Mammary epithelial cell (primary cell): Measurements from ENCODE around the gene JMJD1C.

Experiments
- EZH2 ChIP-seq: IDR thresholded peaks from 2 replicates; pipeline ENCODE4 v1.6.1; 2012; ENCODE audit warnings: low read length, inconsistent platforms, borderline replicate concordance
- TF ChIP-seq, protein P1 (sequence below), 2 donors: IDR thresholded peaks in 1 of 2; conservative IDR thresholded peaks in 1 of 2; 2 replicates each; pipeline ENCODE4 v1.5.1; 2011 to 2012; ENCODE audit warnings: inconsistent platforms in 2 of 2, low read length in 2 of 2, mild to moderate bottlenecking in 2 of 2, control low read depth in 1 of 2, low read depth in 1 of 2; ENCODE audit not compliant: insufficient read depth in 1 of 2; ENCODE audit errors: extremely low read depth in 1 of 2

DNA sequence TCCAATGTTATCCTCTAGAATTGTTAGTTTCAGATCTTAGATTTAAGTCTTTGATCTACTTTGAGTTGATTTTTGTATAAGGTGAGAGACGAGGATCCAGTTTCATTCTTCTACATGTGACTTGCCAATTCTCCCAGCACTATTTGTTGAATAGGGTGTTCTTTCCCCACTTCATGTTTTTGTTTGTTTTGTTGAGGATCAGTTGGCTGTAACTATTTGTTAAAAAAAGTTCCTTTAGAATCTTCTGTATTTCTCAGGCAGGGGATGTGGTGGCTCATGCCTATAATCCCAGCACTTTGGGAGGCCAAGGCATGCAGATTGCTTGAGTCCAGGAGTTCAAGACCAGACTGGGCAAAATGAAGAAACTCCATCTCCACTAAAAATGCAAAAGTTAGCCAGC lies 151.8 kb downstream of the JMJD1C start:
- TF ChIP-seq, protein P1, sequence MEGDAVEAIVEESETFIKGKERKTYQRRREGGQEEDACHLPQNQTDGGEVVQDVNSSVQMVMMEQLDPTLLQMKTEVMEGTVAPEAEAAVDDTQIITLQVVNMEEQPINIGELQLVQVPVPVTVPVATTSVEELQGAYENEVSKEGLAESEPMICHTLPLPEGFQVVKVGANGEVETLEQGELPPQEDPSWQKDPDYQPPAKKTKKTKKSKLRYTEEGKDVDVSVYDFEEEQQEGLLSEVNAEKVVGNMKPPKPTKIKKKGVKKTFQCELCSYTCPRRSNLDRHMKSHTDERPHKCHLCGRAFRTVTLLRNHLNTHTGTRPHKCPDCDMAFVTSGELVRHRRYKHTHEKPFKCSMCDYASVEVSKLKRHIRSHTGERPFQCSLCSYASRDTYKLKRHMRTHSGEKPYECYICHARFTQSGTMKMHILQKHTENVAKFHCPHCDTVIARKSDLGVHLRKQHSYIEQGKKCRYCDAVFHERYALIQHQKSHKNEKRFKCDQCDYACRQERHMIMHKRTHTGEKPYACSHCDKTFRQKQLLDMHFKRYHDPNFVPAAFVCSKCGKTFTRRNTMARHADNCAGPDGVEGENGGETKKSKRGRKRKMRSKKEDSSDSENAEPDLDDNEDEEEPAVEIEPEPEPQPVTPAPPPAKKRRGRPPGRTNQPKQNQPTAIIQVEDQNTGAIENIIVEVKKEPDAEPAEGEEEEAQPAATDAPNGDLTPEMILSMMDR (conservative IDR thresholded peaks at IDR 0.05 in 1 of 2, IDR thresholded peaks at IDR 0.05 in 1 of 2; ENCODE audit: extremely low read depth in 1 of 2, insufficient read depth in 1 of 2, low read depth in 1 of 2, low read length in 2 of 2), result no peak
- no peak for TF ChIP-seq EZH2
